A673 (cell line): ENCODE results near the gene PKP1. TPM values are rescaled to one million over a fixed set of nuclear protein-coding genes. Genes with fewer than 3 reads are reported as not detected.

ENCODE experiments used
- BruUV-seq: library from RNA; stranded (reverse); fragments of 400-500 nt; replicated peaks from 2 replicates; lab custom pipeline; 2021; lab: Mats Ljungman, UMichigan
- CTCF ChIA-PET: fragments of 300-600 bp; sonication (Branson Sonifier 250); formaldehyde crosslinking; loops from one replicate; lab custom pipeline; 2022; ENCODE audit warnings: antibody characterized with exemption; lab: Charles Lee
- POLR2A ChIA-PET: fragments of 300-600 bp; sonication (Branson Sonifier 250); formaldehyde crosslinking; loops from one replicate; lab custom pipeline; 2022; ENCODE audit warnings: antibody characterized with exemption; ENCODE audit not compliant: low non-redundant PET; lab: Charles Lee
- DNase-seq: peaks from one replicate; pipeline ENCODE4 v3.0.0-alpha.2; 2015; ENCODE audit warnings: low spot score
- H3K27ac ChIP-seq: fragments of 200-600 bp; sonication (generic); 2 replicates; pipeline ENCODE4 v1.5.1; 2016; ENCODE audit warnings: mixed run types, low read depth, mild to moderate bottlenecking, mixed read lengths, antibody characterized with exemption, low read length; ENCODE audit not compliant: poor library complexity, severe bottlenecking
- H3K27me3 ChIP-seq: fragments of 200-600 bp; sonication (generic); replicated peaks from 2 replicates; pipeline ENCODE4 v1.6.1; 2017; ENCODE audit warnings: mixed run types, low read depth, mild to moderate bottlenecking, mixed read lengths, antibody characterized with exemption, low read length; ENCODE audit not compliant: insufficient read depth, poor library complexity
- H3K36me3 ChIP-seq: fragments of 200-600 bp; sonication (generic); 2 replicates; pipeline ENCODE4 v1.6.1; 2016; ENCODE audit warnings: mixed run types, mild to moderate bottlenecking, mixed read lengths, antibody characterized with exemption, low read length; ENCODE audit not compliant: insufficient read depth, poor library complexity, severe bottlenecking
- H3K4me1 ChIP-seq: fragments of 200-600 bp; sonication (generic); 2 replicates; pipeline ENCODE4 v1.6.1; 2017; ENCODE audit warnings: mixed run types, mild to moderate bottlenecking, mixed read lengths, antibody characterized with exemption, low read length; ENCODE audit not compliant: insufficient read depth, poor library complexity, severe bottlenecking
- H3K4me3 ChIP-seq: fragments of 200-600 bp; sonication (generic); 2 replicates; pipeline ENCODE4 v1.5.1; 2016; ENCODE audit warnings: low read depth, mixed run types, mild to moderate bottlenecking, mixed read lengths, low read length; ENCODE audit not compliant: poor library complexity, severe bottlenecking
- H3K9me3 ChIP-seq: fragments of 200-600 bp; sonication (generic); 2 replicates; pipeline ENCODE4 v1.6.1; 2016; ENCODE audit warnings: mixed run types, low read depth, mild to moderate bottlenecking, mixed read lengths, antibody characterized with exemption, low read length; ENCODE audit not compliant: poor library complexity, severe bottlenecking
- EZH2 ChIP-seq: fragments of 200-600 bp; sonication (generic); IDR thresholded peaks from 2 replicates; pipeline ENCODE4 v1.6.1; 2017; ENCODE audit warnings: borderline replicate concordance, low read depth, mild to moderate bottlenecking, mixed read lengths, antibody characterized with exemption, low read length; ENCODE audit not compliant: poor library complexity, severe bottlenecking
- intact Hi-C: fragments of 100-400 bp; cut with micrococcal nuclease; formaldehyde crosslinking; loops from one replicate; pipeline ENCODE4 v1.10.0; 2022; ENCODE audit not compliant: unreplicated experiment
- total RNA-seq: library from RNA; stranded (reverse); gene quantifications from 2 replicates; pipeline ENCODE4 v1.2.3, GENCODE V29; 2021
- TF ChIP-seq, protein P1 (sequence below): fragments of 300-800, 200-600 bp; sonication (generic); conservative IDR thresholded peaks from 2 replicates; pipeline ENCODE4 v1.5.1; 2017; ENCODE audit warnings: low read depth, mild to moderate bottlenecking, antibody characterized with exemption, low read length, moderate library complexity, mixed read lengths

PKP1 gene
- total RNA-seq, 1 experiment from 2014 or later, result 535 TPM

GRCh38 chr1:201375169-201375568 lies 91.9 kb downstream of the PKP1 start:
- Histone ChIP-seq H3K27me3 (no peaks in the 10 kb centered on the region), H3K36me3 (no peaks in the 10 kb centered on the region), H3K27ac (no peak overlapping the region), H3K9me3 (no peaks in the 10 kb centered on the region), H3K4me3 (no peak overlapping the region), H3K4me1 (no peaks in the 10 kb centered on the region)
- no peak for DNase-seq
- CTCF ChIA-PET, result interaction anchor here (0.9 kb wide), 1 partner anchor 28 kb away, joined by 6 read pairs; no protein-coding TSS in a partner anchor
- intact Hi-C loops, result no loop called here
- no peak for TF ChIP-seq EZH2
- TF ChIP-seq, protein P1, sequence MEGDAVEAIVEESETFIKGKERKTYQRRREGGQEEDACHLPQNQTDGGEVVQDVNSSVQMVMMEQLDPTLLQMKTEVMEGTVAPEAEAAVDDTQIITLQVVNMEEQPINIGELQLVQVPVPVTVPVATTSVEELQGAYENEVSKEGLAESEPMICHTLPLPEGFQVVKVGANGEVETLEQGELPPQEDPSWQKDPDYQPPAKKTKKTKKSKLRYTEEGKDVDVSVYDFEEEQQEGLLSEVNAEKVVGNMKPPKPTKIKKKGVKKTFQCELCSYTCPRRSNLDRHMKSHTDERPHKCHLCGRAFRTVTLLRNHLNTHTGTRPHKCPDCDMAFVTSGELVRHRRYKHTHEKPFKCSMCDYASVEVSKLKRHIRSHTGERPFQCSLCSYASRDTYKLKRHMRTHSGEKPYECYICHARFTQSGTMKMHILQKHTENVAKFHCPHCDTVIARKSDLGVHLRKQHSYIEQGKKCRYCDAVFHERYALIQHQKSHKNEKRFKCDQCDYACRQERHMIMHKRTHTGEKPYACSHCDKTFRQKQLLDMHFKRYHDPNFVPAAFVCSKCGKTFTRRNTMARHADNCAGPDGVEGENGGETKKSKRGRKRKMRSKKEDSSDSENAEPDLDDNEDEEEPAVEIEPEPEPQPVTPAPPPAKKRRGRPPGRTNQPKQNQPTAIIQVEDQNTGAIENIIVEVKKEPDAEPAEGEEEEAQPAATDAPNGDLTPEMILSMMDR, result peak; percentile 31; the same call in 1 of the 2 replicates
- POLR2A ChIA-PET, result no interaction called here
- no TSS peak for BruUV-seq

GRCh38 chr1:201376107-201376463 lies 92.8 kb downstream of the PKP1 start:
- no TSS peak for BruUV-seq
- no peak for DNase-seq
- H3K27ac ChIP-seq, result no peak overlapping the region
- H3K36me3 ChIP-seq, result no peaks in the 10 kb centered on the region
- intact Hi-C loops, result no loop called here
- TF ChIP-seq, protein P1, result no peak
- no peak for TF ChIP-seq EZH2
- POLR2A ChIA-PET, result interaction anchor here (0.6 kb wide), 1 partner anchor 35 kb away, joined by 3 read pairs; no protein-coding TSS in a partner anchor
- no peaks in the 10 kb centered on the region for H3K4me1 ChIP-seq
- CTCF ChIA-PET, result interaction anchor here (1.0 kb wide), 1 partner anchor 58 kb away, joined by 3 read pairs; no protein-coding TSS in a partner anchor
- no peaks in the 10 kb centered on the region for H3K9me3 ChIP-seq
- no peak overlapping the region for H3K4me3 ChIP-seq
- H3K27me3 ChIP-seq, result no peaks in the 10 kb centered on the region

DNA sequence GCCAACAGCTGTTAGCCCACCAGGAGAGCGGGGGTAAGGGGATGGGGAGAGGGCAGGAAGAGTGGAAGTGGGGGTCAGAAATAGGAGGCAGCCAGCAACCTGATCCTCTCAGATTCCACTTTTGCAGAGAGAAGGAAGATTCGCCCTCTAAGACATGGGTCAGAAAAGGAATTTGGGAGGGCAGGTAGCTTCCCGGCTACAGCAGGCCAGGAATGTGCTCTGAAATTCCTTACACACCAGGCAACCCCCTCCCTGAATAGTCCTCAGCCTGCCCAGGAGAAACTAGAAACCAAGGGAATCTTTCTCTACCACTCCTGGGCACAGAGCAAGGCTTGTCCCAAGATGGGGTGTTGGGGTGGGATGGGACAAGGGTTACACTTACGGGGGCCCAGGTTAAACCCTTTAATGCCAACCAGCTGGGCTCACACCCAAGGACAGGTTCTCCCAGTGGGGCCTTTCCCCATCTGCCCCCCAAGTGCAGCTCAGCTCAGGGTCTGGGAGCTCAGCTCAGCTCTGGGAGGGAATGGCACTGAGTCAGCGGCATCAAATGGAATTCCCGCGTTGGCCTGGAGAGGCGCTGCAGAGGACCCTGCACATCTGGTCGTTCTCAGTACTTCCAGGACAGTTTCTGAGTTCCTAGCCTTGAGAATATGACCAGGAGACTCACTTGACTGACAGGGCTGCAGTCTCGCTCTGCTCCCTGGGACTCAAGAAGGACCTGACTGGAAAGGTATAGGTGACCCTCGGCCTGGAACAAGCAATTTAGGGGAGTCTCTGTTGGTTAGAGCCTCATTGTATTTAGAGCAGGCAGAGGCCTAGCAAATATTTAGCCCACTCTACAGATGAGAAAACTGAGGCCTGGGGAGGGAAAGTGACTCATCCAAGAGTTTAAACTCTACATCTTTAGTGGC lies 93.4 kb downstream of the PKP1 start:
- DNase-seq, result peak; percentile 33
- ChIA-PET CTCF (interaction anchor here (1.0 kb wide), 1 partner anchor 57 kb away, joined by 3 read pairs; no protein-coding TSS in a partner anchor), POLR2A (no interaction called here)
- no peaks in the 10 kb centered on the region for H3K27me3 ChIP-seq
- no peak overlapping the region for H3K27ac ChIP-seq
- no peaks in the 10 kb centered on the region for H3K36me3 ChIP-seq
- no peak overlapping the region for H3K4me3 ChIP-seq
- no peaks in the 10 kb centered on the region for H3K9me3 ChIP-seq
- TF ChIP-seq, protein P1, result peak; percentile 57
- TF ChIP-seq EZH2, result no peak
- H3K4me1 ChIP-seq, result no peaks in the 10 kb centered on the region
- intact Hi-C loops, result no loop called here
- BruUV-seq, result no TSS peak
